GM18868 (cell line): Measurements from ENCODE around the gene MX2.
"Not testable (repeated sequence)": the region's sequence is repeated elsewhere in the genome, so short reads cannot be mapped to it uniquely, and the experiment has no call there.

Experiments used
- ATAC-seq: cut with Tn5 transposase; IDR thresholded peaks from one replicate; pipeline ENCODE4 v1.9.1; 2021; ENCODE audit warnings: mild to moderate bottlenecking, moderate library complexity; ENCODE audit not compliant: unreplicated experiment

The MX2 gene, protein sequence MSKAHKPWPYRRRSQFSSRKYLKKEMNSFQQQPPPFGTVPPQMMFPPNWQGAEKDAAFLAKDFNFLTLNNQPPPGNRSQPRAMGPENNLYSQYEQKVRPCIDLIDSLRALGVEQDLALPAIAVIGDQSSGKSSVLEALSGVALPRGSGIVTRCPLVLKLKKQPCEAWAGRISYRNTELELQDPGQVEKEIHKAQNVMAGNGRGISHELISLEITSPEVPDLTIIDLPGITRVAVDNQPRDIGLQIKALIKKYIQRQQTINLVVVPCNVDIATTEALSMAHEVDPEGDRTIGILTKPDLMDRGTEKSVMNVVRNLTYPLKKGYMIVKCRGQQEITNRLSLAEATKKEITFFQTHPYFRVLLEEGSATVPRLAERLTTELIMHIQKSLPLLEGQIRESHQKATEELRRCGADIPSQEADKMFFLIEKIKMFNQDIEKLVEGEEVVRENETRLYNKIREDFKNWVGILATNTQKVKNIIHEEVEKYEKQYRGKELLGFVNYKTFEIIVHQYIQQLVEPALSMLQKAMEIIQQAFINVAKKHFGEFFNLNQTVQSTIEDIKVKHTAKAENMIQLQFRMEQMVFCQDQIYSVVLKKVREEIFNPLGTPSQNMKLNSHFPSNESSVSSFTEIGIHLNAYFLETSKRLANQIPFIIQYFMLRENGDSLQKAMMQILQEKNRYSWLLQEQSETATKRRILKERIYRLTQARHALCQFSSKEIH

GRCh38 chr21:41361786-41362604 is at the start of gene MX2:
Gene MX2 (plus strand): TSS chr21:41362027. CDS start chr21:41376907, 14,880 bp downstream.
- peak; percentile 70 for ATAC-seq

GRCh38 chr21:41313285-41314164 is 48.3 kb upstream of the MX2 start:
- ATAC-seq = not testable (repeated sequence)

GRCh38 chr21:41315726-41316125 is 46.1 kb upstream of the MX2 start:
- ATAC-seq = no peak

GRCh38 chr21:41316200-41317062 is 45.4 kb upstream of the MX2 start, which contains the start of gene FAM3B:
Gene FAM3B (plus strand): TSS chr21:41316801. CDS start chr21:41316880, 79 bp downstream.
- no peak for ATAC-seq

- ATAC-seq = no peak
Measured at GRCh38 chr21:41317063-41317392, 44.8 kb upstream of the MX2 start.

- ATAC-seq = no peak
Measured at GRCh38 chr21:41317458-41317857, 44.4 kb upstream of the MX2 start.

DNA sequence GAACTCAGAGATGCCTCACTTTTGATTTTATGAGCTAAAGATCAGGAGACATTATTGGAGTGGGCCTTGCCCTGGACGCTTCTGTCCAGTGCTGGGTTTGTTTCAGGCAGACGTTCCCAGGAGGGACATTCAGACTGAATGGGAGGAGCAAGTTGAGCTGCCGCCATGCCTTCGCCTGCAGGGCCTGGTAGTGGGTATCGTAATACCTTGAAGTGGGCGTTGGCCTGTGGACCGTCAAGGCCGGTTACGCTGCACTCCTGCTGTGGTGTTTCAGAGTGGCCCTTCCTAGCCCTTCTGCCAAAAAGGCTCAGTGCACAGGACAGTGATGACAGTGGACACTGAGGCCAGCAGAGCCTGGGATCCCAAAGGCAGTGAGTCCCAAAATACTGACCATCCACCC is 43.6 kb upstream of the MX2 start:
- no peak for ATAC-seq

GRCh38 chr21:41319273-41319672 is 42.6 kb upstream of the MX2 start:
- no peak for ATAC-seq

GRCh38 chr21:41321211-41321907 is 40.5 kb upstream of the MX2 start:
- ATAC-seq = no peak

DNA sequence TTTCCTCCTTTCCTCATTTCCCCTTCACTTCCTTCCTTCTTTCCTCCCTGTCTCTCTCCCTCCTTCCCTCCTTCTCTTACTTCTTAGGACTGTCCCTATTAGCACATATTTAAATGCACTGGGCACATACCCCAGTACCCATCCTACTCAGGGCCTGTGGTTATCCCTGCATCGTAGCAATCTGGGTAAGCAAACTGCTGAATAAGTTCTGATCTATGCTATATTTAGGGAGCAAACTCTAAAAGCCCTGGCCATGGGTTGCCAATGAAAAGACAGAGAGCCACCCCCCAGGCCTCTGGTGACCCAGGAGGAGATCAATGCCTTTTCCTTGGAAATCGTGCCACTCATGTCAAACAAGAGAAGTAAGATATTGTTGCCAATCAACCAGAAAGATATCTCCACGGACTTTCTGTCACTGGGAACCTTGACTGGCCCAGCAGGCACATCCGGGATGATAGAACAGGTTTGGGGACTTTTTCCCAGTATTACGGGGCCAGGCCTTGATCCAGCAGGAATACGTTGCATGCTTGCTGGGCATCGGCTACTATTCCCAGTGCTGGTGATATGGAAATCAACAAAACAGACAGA is 39.8 kb upstream of the MX2 start:
- ATAC-seq = no peak

- no peak for ATAC-seq
Measured at GRCh38 chr21:41322496-41323382, 39.1 kb upstream of the MX2 start.

- ATAC-seq = no peak
Measured at GRCh38 chr21:41325138-41325912, 36.5 kb upstream of the MX2 start.

- no peak for ATAC-seq
Measured at GRCh38 chr21:41326414-41327080, 35.3 kb upstream of the MX2 start.

GRCh38 chr21:41327753-41328152 is 34.1 kb upstream of the MX2 start:
- no peak for ATAC-seq

DNA sequence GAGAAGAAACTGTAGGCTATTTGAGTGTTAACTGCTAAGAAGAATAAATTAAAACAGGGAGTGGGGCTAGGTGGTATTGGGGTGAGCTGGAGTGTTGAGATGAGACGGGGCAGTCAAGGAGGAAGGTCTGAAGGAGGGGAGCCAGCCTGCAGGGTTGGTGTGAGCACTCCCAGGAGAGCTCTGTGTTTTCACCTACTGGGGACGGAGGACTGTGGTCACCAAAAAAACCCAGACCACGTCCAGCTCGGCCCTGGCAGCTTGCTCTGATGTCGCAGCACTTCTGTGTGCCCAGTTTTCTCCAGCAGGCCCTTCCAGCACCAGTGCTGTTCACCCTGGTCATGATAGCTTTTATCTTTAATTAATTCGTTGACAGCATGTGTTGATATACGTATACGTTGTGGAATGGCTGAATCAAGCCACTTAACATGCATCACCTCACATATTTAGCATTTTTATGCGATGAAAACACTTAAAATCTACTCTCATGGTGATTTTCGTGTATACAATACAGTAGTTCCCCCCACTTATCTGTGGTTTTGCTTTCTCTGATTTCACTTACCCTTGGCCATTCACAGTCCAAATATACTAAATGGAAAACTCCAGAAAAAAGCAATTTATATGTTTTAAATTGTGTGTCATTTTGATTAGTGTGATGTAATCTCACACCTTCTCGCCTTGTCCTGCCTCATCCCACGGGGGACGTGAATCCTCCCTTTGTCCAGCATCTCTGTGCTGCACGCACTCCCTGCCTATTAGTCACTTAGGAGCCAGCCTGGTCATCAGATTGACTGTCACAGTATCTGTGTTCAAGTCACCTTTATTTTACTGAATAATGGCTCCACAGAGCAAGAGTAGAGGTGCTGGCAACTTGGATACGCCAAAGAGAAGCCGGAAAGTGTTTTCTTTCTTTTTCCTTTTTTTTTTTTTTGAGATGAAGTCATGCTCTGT is 32.9 kb upstream of the MX2 start:
- no peak for ATAC-seq
